Activated effector memory CD4-positive, alpha-beta T cell treated with anti-CD3 and anti-CD28 coated beads, Interleukin-2, amount 50 U/mL, for 16 hours (primary cell): ENCODE data around the gene TRIM16.
"Not testable (repeated sequence)": the region's sequence is repeated elsewhere in the genome, so short reads cannot be mapped to it uniquely, and the experiment has no call there.

ENCODE experiments used
- DNase-seq: peaks from one replicate; pipeline ENCODE4 v3.0.0-alpha.2; 2020

TRIM16 gene

GRCh38 chr17:15613111-15613510 is 71.0 kb downstream of the TRIM16 start:
- not testable (repeated sequence) for DNase-seq

GRCh38 chr17:15592960-15593359 is 91.2 kb downstream of the TRIM16 start:
- not testable (repeated sequence) for DNase-seq

GRCh38 chr17:15591986-15592385 is 92.1 kb downstream of the TRIM16 start:
- not testable (repeated sequence) for DNase-seq

DNA sequence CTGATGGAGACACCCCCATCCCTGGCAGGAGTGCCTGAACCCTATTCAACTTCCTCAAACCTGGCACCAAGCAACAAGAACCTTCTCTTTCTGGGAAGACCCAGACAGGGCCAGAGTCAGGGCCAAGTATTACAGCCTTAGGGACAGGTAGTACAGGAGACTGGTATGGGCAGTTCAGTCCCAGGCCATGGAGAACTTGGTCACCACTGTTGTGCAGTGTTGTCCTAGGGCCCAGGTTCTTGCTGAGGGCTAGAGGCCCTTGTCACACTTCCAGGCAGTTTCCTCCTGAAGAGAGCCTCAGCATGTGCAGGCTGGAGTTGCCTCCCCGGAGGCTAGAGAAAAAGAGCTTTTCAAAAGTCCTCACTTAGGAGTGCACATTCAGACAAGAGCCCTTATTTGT is 93.3 kb downstream of the TRIM16 start:
- DNase-seq: not testable (repeated sequence)

DNA sequence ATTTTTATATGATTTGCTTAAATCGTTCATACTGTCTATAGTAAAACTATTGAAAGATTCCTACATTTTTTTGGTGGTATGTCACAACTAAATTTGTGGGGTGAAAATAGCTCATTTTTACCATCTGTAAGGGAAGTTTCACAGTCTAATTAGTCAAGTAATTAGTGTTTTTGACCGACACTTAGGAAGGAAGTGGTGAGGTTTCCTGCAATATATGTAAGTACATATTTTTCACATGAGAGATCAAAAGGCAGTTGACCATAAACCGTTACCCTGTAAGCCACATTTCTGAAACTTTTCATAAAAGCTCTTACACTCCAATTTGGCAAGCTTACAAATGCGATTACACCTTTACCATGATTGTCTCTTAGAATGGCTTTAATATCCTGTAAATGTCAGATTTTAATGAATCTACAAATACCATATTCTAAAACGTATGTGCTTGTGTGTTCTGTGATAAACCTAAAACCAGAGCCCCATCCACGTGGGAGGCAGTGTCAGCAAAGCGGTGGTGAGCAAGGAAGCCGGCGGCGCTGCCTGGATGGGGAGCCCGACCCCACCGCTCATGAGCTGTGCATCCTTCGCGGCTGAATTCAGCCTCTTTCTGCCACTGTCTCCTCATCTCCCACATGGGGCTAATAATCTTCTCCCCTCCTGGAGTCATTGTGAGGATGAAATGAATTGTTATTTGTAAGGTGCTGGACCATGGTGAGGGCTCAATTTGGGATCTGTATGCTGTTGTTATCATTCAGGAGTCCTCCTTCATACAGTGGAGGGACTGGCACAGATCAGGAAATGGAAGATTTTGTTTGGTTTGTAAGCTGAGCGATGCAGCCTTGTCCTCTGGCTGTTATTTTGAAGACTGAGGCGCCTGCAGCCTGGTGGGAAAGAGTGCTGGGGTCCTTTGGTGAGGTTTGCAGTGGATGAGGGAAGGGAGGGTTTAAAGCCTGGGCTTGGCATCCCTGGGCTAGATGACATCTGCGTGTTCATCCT is 94.3 kb downstream of the TRIM16 start:
- DNase-seq: peak; percentile 71

DNA sequence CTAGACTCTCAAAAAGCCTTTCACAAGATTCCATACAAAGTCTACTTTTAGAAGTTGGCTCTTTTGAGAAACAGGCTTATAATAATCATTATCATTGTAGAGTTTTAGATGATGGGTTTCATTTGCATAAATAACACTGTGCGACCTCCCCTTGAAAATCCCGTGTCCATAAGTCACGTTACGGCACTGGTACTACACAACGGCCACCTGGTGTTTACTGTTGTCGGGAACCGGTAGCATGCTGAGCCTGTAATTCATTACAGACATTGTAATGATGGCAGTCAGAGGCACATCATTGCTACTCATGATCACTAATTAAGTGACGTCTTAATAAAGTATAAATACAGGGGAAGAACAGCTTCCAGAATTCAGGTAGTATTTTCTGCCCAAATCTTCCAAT is 96.1 kb downstream of the TRIM16 start:
- DNase-seq: not testable (repeated sequence)

GRCh38 chr17:15583313-15583712 is 100.8 kb downstream of the TRIM16 start:
- DNase-seq: not testable (repeated sequence)

GRCh38 chr17:15581462-15581861 is 102.6 kb downstream of the TRIM16 start:
- not testable (repeated sequence) for DNase-seq
